GM18519 (cell line): ENCODE results near the gene HEATR5B.
"Not testable (repeated sequence)": the region's sequence is repeated elsewhere in the genome, so short reads cannot be mapped to it uniquely, and the experiment has no call there.

Source experiments
- ATAC-seq: cut with Tn5 transposase; IDR thresholded peaks from one replicate; pipeline ENCODE4 v1.9.1; 2021; ENCODE audit warnings: mild to moderate bottlenecking, moderate library complexity; ENCODE audit not compliant: unreplicated experiment, low FRiP score

The HEATR5B gene

DNA sequence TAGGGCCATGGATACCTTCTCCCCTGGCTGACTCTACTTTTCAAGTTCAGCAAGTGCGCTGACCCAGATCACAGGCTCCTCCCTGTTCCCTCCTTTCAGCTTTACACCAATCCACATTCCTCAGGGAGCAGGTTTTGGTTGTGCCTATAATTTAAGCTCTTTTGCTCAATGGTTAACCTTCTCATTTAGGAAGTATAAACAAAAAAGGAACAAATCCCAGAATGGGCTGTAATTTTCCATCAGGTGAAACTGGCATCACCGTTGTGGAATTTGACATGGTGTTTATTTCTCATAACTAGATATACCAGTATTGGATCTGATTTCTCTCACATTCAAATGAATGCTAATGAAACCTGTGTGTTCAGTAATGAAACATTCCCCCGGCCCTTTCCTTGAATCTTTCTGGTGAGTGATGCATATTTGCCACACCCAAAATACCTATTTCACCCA, 131.4 kb downstream of the HEATR5B start:
- no peak for ATAC-seq

GRCh38 chr2:36951574-36951973, 132.6 kb downstream of the HEATR5B start:
- no peak for ATAC-seq

DNA sequence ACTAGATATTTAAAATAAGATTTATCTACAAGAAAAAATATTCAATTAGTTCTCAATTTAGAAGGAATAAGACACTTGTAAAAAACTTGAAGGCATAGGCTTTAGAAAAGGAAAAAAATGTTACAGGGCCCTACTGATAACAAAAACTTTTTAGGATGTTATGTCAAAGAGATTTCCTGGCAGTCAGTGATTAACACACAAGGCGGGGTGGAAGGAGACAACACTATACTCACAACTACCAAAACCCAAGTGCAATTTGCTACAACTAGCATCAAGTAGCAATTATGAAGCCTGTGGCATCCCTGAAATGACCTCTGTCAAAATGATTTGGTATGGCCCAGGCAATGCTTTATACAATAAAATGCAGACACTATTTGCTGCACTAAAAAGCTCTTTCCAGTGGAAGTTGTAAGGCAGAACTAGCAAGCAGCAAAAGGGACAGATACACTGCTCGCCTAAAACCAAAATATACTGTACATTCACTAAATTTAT, 133.1 kb downstream of the HEATR5B start:
- no peak for ATAC-seq

- ATAC-seq, result no peak
Measured at GRCh38 chr2:36949845-36950244, 134.3 kb downstream of the HEATR5B start.

GRCh38 chr2:36945240-36945639, 138.9 kb downstream of the HEATR5B start:
- ATAC-seq, result not testable (repeated sequence)

- no peak for ATAC-seq
Measured at GRCh38 chr2:36941867-36942266, 142.3 kb downstream of the HEATR5B start.

- not testable (repeated sequence) for ATAC-seq
Measured at GRCh38 chr2:36936526-36936925, 147.6 kb downstream of the HEATR5B start.

GRCh38 chr2:36931688-36932087, 152.5 kb downstream of the HEATR5B start:
- ATAC-seq, result not testable (repeated sequence)
